Tibial nerve (tissue), 4 donors: ENCODE data around the gene TCF23.

Experiments
- EP300 ChIP-seq, 2 donors: sonication (generic); formaldehyde crosslinking; IDR thresholded peaks; one replicate each; pipeline ENCODE4 v1.6.1; 2017; ENCODE audit warnings: antibody characterized with exemption in 2 of 2, mild to moderate bottlenecking in 1 of 2
- POLR2A ChIP-seq, 2 donors: fragments of 450-650 bp; IDR thresholded peaks; one replicate each; pipeline ENCODE4 v1.6.1; 2017; ENCODE audit warnings: antibody characterized with exemption in 2 of 2, mild to moderate bottlenecking in 2 of 2, moderate library complexity in 2 of 2
- TF ChIP-seq, protein P1 (sequence below), 5 experiments: fragments of 200-600 bp in 3 of 5; fragments of 450-650 bp in 2 of 5; sonication (generic) in 3 of 5; IDR thresholded peaks; one replicate each; pipeline ENCODE4 v1.5.1; 2016 to 2019; ENCODE audit warnings: antibody characterized with exemption in 5 of 5, mild to moderate bottlenecking in 3 of 5, moderate library complexity in 2 of 5

DNA sequence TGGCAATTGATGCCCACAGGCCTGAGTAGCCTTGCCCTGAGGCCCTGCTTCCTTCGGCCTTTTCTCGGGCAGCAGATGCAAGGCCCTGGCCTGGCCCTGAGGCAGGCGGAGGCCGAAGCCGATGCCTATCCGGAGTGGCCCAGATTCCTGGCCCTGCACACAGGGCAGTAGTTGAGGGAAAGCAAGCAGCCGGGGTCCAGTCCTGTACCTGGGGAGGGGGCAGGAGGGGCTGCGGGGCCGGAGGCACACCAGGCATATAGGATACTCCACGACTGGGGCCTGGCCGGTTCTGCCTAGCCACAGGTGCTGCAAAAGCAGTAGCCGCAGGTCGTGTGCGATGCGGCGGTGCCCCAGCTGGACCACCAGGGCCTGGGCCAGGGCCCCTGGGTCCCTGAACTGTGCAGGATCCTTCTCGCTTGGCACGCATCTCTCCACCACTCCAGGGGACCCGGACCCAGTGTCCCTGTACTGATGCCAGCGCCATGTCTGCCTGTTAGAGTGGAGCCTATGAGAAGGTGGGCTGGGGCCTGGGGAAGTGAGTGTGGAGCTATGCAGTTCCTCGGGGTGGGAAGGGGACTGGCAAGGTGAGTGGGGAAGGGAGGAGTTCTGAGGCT lies 11.4 kb upstream of the TCF23 start:
- TF ChIP-seq, protein P1, sequence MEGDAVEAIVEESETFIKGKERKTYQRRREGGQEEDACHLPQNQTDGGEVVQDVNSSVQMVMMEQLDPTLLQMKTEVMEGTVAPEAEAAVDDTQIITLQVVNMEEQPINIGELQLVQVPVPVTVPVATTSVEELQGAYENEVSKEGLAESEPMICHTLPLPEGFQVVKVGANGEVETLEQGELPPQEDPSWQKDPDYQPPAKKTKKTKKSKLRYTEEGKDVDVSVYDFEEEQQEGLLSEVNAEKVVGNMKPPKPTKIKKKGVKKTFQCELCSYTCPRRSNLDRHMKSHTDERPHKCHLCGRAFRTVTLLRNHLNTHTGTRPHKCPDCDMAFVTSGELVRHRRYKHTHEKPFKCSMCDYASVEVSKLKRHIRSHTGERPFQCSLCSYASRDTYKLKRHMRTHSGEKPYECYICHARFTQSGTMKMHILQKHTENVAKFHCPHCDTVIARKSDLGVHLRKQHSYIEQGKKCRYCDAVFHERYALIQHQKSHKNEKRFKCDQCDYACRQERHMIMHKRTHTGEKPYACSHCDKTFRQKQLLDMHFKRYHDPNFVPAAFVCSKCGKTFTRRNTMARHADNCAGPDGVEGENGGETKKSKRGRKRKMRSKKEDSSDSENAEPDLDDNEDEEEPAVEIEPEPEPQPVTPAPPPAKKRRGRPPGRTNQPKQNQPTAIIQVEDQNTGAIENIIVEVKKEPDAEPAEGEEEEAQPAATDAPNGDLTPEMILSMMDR (IDR thresholded peaks at IDR 0.05): no peak
- TF ChIP-seq EP300 (IDR thresholded peaks at IDR 0.05) (no peak), POLR2A (IDR thresholded peaks at IDR 0.05) (no peak)
